ENCODE measurements around the gene NAV2. TPM values are rescaled to one million over a fixed set of nuclear protein-coding genes. Genes with fewer than 3 reads are reported as not detected.
"Not testable (repeated sequence)": the region's sequence is repeated elsewhere in the genome, so short reads cannot be mapped to it uniquely, and the experiment has no call there.

The NAV2 gene
- total RNA-seq, 1 donor from 2014 or later: 11.1 TPM

GRCh38 chr11:19923626-19924025 is 211.0 kb downstream of the NAV2 start:
- TF ChIP-seq, protein P1, sequence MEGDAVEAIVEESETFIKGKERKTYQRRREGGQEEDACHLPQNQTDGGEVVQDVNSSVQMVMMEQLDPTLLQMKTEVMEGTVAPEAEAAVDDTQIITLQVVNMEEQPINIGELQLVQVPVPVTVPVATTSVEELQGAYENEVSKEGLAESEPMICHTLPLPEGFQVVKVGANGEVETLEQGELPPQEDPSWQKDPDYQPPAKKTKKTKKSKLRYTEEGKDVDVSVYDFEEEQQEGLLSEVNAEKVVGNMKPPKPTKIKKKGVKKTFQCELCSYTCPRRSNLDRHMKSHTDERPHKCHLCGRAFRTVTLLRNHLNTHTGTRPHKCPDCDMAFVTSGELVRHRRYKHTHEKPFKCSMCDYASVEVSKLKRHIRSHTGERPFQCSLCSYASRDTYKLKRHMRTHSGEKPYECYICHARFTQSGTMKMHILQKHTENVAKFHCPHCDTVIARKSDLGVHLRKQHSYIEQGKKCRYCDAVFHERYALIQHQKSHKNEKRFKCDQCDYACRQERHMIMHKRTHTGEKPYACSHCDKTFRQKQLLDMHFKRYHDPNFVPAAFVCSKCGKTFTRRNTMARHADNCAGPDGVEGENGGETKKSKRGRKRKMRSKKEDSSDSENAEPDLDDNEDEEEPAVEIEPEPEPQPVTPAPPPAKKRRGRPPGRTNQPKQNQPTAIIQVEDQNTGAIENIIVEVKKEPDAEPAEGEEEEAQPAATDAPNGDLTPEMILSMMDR (IDR thresholded peaks at IDR 0.05; ENCODE audit: insufficient read depth, low read length, severe bottlenecking): no peak
- FAIRE-seq (no peak), DNase-seq (ENCODE audit: low read depth) (no peak)
- H3K36me3 ChIP-seq (ENCODE audit: control insufficient read depth, insufficient read depth, low read length): no peaks in the 10 kb centered on the region
- no peaks in the 10 kb centered on the region for H3K27me3 ChIP-seq (ENCODE audit: control insufficient read depth, insufficient read depth, low read length)
- no peak overlapping the region for H3K4me3 ChIP-seq (ENCODE audit: low read depth, low read length)

DNA sequence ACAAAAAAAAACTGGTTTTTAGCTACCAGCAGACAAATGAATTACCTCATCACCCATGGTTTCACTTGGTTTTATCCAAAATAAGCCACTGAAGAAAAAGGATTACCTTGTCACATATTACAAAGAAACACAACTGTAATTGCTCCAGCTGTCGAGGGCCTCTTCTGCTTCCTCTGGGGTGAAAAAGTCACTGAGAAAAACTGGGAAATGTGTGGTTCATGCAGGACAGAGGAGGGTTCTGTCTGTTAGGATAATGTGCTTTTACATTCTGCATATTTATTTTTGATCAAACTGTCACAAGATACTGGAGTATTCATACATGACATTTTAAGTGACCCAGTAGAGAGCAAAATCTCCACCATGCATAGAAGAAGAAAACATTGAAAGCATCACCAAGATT is 211.7 kb downstream of the NAV2 start:
- DNase-seq (ENCODE audit: low read depth): no peak
- no peak for FAIRE-seq
- no peak overlapping the region for H3K4me3 ChIP-seq (ENCODE audit: low read depth, low read length)
- no peaks in the 10 kb centered on the region for H3K27me3 ChIP-seq (ENCODE audit: control insufficient read depth, insufficient read depth, low read length)
- TF ChIP-seq, protein P1 (IDR thresholded peaks at IDR 0.05; ENCODE audit: insufficient read depth, low read length, severe bottlenecking): no peak
- no peaks in the 10 kb centered on the region for H3K36me3 ChIP-seq (ENCODE audit: control insufficient read depth, insufficient read depth, low read length)

GRCh38 chr11:19924716-19925115 is 212.1 kb downstream of the NAV2 start:
- no peak overlapping the region for H3K4me3 ChIP-seq (ENCODE audit: low read depth, low read length)
- H3K27me3 ChIP-seq (ENCODE audit: control insufficient read depth, insufficient read depth, low read length): no peaks in the 10 kb centered on the region
- no peak for FAIRE-seq
- H3K36me3 ChIP-seq (ENCODE audit: control insufficient read depth, insufficient read depth, low read length): no peaks in the 10 kb centered on the region
- DNase-seq (ENCODE audit: low read depth): no peak
- TF ChIP-seq, protein P1 (IDR thresholded peaks at IDR 0.05; ENCODE audit: insufficient read depth, low read length, severe bottlenecking): no peak

DNA sequence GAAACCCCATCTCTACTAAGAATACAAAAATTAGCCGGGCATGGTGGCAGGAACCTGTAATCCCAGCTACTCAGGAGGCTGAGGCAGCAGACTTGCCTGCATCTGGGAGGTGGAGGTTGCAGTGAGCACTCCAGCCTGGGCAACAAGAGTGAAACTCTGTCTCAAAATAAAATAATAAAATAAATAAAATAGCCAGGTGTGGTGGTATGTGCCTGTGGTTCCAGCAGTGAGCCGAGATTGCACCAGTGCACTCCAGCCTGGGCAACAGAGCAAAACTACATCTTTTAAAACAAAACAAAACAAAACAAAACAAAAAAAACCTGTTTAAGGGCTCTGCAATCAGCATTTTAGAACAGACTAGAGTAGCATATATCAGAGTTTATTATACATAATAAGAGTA is 214.8 kb downstream of the NAV2 start:
- not testable (repeated sequence) for H3K36me3 ChIP-seq (ENCODE audit: control insufficient read depth, insufficient read depth, low read length); FAIRE-seq; H3K4me3 ChIP-seq (ENCODE audit: low read depth, low read length); DNase-seq (ENCODE audit: low read depth); H3K27me3 ChIP-seq (ENCODE audit: control insufficient read depth, insufficient read depth, low read length)

GRCh38 chr11:19929147-19929546 is 216.5 kb downstream of the NAV2 start:
- FAIRE-seq (no peak), DNase-seq (ENCODE audit: low read depth) (no peak)
- Histone ChIP-seq H3K36me3 (ENCODE audit: control insufficient read depth, insufficient read depth, low read length) (no peaks in the 10 kb centered on the region), H3K4me3 (ENCODE audit: low read depth, low read length) (no peak overlapping the region), H3K27me3 (ENCODE audit: control insufficient read depth, insufficient read depth, low read length) (no peaks in the 10 kb centered on the region)
- TF ChIP-seq, protein P1 (IDR thresholded peaks at IDR 0.05; ENCODE audit: insufficient read depth, low read length, severe bottlenecking): no peak

DNA sequence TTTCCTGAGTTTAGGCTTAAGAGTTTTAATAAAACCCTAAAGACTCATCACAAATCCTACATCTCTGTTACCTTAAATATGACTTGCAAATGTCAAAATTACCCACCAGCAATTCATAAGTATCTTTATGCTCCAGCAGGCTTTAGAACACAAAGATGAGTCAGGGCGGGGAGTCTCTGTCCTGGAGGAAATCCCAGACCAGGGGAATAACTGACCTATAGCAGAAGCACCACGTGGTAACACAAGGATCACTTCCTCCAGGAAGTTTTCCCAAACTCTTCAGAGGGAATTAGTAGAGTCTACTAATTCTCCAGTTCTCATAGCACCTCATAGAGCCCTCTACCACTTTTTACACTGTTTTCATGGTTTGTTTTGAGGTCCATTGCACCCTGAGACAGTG is 217.0 kb downstream of the NAV2 start:
- DNase-seq (ENCODE audit: low read depth) (no peak), FAIRE-seq (no peak)
- H3K27me3 ChIP-seq (ENCODE audit: control insufficient read depth, insufficient read depth, low read length): no peaks in the 10 kb centered on the region
- no peak overlapping the region for H3K4me3 ChIP-seq (ENCODE audit: low read depth, low read length)
- H3K36me3 ChIP-seq (ENCODE audit: control insufficient read depth, insufficient read depth, low read length): no peaks in the 10 kb centered on the region
- TF ChIP-seq, protein P1 (IDR thresholded peaks at IDR 0.05; ENCODE audit: insufficient read depth, low read length, severe bottlenecking): no peak

All from bronchial epithelial cell (primary cell).